GF-D8 (cell line): ENCODE results near the gene BICD1.
A peak's percentile ranks its signal among the peaks of the same experiment; 100 is the strongest.

ENCODE experiments used
- DNase-seq: peaks from one replicate; lab custom pipeline; 2025; lab: John Stamatoyannopoulos, UW

BICD1 gene

GRCh38 chr12:32284561-32284960, 177.9 kb downstream of the BICD1 start:
- DNase-seq: no peak

- no peak for DNase-seq
These were observed 178.4 kb downstream of the BICD1 start for GRCh38 chr12:32285021-32285420.

DNA sequence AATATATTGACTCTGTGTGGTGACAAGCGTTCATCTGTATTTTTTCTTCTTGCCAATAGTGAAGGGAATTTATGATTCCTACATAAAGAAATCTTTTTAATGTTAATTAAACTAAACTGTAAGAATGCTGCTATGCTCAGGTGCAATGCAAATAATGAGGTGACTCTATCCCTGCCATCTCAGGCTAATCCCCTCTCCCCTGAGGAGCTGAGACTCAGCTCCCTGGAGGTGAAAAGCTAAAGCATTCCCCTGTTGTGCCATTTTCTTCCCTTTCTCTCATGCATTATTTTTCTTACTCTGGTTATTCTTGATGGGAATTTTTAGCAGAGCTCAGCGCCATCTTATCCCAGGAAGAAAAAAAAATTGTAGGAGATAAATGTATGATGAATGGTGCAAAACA, 178.8 kb downstream of the BICD1 start:
- no peak for DNase-seq

- no peak for DNase-seq
These were observed 183.8 kb downstream of the BICD1 start for GRCh38 chr12:32290411-32290810.

DNA sequence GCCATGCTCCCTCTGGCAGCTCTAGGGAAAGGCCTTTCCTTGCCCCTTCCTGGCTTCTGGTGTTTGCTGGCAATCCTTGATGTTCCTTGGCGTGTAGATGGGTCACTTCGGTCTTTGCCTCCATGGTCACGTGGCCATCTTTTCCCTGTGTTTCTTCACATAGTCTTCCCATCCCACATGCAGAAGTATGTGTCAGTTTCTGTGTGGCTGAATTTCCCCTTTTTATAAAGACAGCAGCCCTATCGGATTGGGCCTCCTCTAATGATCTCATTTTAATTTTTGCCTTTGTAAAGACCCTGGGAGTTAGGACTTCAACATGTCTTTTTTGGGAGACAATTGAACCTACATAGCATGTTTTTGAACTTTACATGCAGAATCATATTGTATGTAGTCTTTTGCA, 185.5 kb downstream of the BICD1 start:
- no peak for DNase-seq

- DNase-seq: no peak
These were observed 187.3 kb downstream of the BICD1 start for GRCh38 chr12:32293808-32294419.

DNA sequence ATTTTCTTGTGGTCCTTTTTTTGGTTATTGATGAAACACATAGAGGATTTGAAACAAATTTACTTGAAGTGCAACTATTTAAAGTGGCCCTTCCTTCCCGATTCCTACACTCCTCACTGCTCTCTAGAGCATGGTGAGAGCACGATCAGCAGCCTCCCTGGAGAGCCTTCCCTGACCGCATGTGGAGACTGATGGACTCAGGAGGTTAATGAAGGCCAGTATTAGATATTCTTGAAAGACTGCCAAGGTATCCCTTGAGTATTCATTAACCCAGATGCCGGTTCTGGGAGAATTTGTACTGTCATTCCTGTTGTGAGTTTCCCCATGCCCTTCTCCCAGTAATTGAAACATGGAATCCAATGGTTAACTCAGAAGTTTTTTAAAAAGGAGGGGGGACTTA, 189.9 kb downstream of the BICD1 start:
- DNase-seq: no peak

GRCh38 chr12:32298917-32299316, 192.3 kb downstream of the BICD1 start:
- DNase-seq: no peak

GRCh38 chr12:32301216-32301615, 194.6 kb downstream of the BICD1 start:
- DNase-seq: no peak

DNA sequence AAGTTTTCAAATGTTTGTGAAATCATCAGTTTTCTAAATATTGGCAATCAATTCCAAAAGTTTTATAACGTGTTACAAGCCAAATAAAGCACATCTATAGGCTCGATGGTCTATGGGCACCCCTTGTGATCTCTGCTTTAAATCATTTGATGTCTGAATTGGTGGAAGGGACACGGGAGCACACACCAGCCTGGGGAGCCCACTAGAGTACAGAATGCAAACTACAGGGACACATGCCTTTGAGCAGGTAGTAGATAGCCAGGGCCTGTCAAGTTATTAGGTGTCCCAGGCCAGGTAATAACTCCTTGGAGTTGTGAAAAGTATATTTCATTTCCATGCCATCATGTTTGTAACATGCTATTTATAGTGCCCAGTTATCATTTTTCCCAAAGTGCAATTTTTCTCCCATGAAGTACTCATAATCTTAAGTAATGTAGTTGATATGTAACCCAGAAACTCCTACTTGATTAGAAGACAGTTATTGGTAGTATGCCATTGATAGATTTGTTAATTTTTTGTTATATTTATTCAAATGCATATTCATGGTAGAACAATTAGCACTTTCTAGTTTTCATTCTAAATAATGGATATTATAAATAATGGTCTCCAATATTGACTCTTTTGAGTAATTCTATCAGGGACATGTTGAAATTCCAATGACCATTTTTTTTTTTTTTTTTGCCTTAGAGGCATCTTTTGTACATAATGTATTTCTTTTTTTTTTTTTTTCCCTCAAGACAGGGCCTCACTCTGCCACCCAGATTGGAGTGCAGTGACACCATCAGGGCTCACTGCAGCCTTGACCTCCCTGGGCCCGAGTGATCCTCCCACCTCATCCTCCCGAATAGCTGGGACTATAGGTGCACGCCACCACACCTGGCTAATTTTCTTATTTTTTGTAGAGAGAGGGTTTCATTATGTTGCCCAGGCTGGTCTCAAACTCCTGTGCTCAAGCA, 195.8 kb downstream of the BICD1 start:
- DNase-seq: peak; percentile 10

- no peak for DNase-seq
These were observed 196.5 kb downstream of the BICD1 start for GRCh38 chr12:32303174-32303549.

DNA sequence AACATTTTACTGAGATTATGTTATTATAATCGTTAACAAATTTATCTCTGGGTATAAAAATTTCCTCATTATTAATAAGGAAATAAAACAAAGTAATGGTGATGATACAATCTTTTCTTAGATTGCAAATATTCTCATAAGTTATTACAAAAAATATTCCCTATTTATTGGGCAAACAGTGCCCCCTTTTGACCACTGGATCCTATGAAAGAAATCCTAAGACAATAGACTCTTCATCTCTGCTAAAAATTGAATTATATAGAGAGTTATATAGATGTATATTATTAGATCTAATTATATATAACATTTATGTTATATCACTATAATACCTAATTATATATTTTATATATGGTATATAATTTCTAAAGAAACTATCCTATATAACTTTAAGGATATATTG, 198.5 kb downstream of the BICD1 start:
- DNase-seq: no peak

GRCh38 chr12:32307326-32307725, 200.7 kb downstream of the BICD1 start:
- DNase-seq: no peak

DNA sequence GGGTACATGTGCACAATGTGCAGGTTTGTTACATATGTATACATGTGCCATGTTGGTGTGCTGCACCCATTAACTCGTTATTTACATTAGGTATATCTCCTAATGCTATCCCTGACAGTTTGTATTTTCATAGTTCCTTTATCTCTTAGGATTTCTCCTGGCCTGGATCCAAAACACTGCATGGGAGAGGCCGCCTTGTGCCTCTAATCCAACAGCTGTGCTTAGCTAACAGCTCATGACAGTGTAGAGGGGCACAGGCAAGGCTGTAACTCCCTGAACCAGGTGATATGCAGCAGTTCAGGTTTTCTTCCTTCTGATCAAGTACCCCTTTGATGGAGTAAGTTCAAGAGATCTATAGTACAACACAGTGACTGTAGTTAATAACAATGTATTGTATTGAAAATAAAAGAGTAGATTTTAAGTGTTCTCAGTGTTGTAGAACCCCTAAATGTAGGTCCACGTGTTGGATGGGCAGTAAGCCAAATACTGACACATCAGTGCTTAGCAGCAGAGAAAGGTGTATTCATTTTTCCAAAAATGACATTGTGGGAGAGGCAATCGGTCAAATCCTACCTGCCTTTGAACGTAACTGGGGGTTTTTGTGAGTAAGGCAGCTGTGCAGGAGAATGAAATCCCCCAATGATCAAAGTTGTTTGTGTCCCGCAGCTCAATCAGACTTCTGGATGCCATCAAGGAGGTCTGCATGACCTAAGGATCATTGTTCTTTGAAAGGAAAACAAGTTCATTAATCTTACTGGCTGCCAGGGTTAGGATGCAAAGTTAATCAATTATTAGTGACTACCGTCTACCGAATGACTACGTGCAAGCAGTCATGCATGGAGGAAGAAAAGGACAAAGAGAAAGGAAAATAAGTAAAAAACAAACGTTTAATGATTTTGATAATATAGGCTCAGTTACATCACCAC, 203.4 kb downstream of the BICD1 start:
- no peak for DNase-seq

- DNase-seq: no peak
These were observed 205.5 kb downstream of the BICD1 start for GRCh38 chr12:32312049-32312670.

GRCh38 chr12:32322354-32322753, 215.7 kb downstream of the BICD1 start:
- DNase-seq: no peak

- DNase-seq: no peak
These were observed 224.5 kb downstream of the BICD1 start for GRCh38 chr12:32331133-32331532.

- DNase-seq: no peak
These were observed 225.8 kb downstream of the BICD1 start for GRCh38 chr12:32332446-32332845.

GRCh38 chr12:32334371-32334777, 227.7 kb downstream of the BICD1 start:
- no peak for DNase-seq

DNA sequence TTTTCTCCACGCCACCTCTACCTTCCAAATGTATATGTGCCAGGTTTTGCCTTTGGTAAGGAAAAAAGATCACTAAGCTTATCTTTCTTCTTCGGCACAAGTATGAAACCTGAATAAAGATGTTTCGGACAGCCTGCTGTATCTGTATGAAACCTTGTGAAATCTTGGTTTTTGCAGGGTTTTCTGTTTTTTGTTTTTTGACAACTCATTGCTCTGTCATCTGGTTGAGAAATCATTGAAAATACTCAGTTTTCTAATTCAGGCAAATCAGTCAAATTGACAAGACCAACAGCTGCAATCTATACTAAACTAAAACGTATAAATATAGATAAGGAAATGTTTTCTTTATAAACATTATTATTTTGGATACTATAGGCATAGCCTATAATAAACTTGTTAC, 229.6 kb downstream of the BICD1 start:
- DNase-seq: no peak

- no peak for DNase-seq
These were observed 236.8 kb downstream of the BICD1 start for GRCh38 chr12:32343496-32343895.

DNA sequence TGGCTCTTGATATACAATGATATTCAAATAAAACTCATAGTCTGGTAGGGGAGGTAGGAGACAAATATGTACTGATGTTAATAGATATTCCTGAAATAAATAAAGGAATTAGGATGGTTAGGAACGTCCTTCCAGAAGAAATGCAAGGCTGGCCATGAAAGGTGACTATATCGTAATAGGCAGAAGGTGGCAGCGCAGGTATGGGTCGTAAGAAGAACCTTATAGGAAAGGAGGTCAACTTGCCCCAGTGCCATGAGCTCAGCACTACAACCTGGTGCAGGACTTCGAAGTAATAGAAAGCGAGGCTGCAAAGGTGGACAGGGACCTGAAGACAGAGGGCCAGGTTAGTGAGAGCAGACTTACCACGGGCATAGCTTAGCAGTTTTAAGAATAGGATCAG, 237.4 kb downstream of the BICD1 start:
- DNase-seq: no peak
